Ishikawa (cell line): Measurements from ENCODE around the gene LBR.

ENCODE experiments used
- EGR1 ChIP-seq: IDR thresholded peaks from 2 replicates; pipeline ENCODE4 v1.6.1; 2012
- MAX ChIP-seq: IDR thresholded peaks from 2 replicates; pipeline ENCODE4 v1.6.1; 2012
- TAF1 ChIP-seq: IDR thresholded peaks from 2 replicates; pipeline ENCODE4 v1.6.1; 2012; ENCODE audit warnings: low read depth, mild to moderate bottlenecking
- TF ChIP-seq, protein P1 (sequence below): IDR thresholded peaks from 2 replicates; pipeline ENCODE4 v1.6.1; 2012; ENCODE audit warnings: low read depth, mild to moderate bottlenecking

GRCh38 chr1:225410036-225410435 is 17.8 kb downstream of the LBR start:
- no peak for TF ChIP-seq TAF1
- TF ChIP-seq, protein P1, sequence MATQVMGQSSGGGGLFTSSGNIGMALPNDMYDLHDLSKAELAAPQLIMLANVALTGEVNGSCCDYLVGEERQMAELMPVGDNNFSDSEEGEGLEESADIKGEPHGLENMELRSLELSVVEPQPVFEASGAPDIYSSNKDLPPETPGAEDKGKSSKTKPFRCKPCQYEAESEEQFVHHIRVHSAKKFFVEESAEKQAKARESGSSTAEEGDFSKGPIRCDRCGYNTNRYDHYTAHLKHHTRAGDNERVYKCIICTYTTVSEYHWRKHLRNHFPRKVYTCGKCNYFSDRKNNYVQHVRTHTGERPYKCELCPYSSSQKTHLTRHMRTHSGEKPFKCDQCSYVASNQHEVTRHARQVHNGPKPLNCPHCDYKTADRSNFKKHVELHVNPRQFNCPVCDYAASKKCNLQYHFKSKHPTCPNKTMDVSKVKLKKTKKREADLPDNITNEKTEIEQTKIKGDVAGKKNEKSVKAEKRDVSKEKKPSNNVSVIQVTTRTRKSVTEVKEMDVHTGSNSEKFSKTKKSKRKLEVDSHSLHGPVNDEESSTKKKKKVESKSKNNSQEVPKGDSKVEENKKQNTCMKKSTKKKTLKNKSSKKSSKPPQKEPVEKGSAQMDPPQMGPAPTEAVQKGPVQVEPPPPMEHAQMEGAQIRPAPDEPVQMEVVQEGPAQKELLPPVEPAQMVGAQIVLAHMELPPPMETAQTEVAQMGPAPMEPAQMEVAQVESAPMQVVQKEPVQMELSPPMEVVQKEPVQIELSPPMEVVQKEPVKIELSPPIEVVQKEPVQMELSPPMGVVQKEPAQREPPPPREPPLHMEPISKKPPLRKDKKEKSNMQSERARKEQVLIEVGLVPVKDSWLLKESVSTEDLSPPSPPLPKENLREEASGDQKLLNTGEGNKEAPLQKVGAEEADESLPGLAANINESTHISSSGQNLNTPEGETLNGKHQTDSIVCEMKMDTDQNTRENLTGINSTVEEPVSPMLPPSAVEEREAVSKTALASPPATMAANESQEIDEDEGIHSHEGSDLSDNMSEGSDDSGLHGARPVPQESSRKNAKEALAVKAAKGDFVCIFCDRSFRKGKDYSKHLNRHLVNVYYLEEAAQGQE, result no peak
- no peak for TF ChIP-seq MAX
- no peak for TF ChIP-seq EGR1
